Lung (tissue), 12 donors: Measurements from ENCODE around the gene DTX4. TPM values are rescaled to one million over a fixed set of nuclear protein-coding genes. Genes with fewer than 3 reads are reported as not detected.

Source experiments
- ATAC-seq: fragments of 200-7000 bp; cut with Tn5 transposase; one replicate; pipeline ENCODE4 v1.9.1; 2020; ENCODE audit warnings: moderate number of reproducible peaks; ENCODE audit not compliant: insufficient read depth, low FRiP score
- DNase-seq, 3 donors: peaks; one replicate each; pipeline ENCODE4 v3.0.0-alpha.2; 2013 to 2017
- H3K27ac ChIP-seq, 2 donors: one replicate each; pipeline ENCODE4 v1.5.1; 2013; ENCODE audit warnings: mild to moderate bottlenecking in 2 of 2, moderate library complexity in 2 of 2, control low read depth in 1 of 2, inconsistent platforms in 1 of 2, low read depth in 1 of 2, low read length in 1 of 2
- H3K27me3 ChIP-seq, 3 donors: one replicate each; pipeline ENCODE4 v1.5.1; 2013; ENCODE audit warnings: low read length in 2 of 3; ENCODE audit not compliant: control insufficient read depth in 3 of 3, insufficient read depth in 3 of 3
- H3K36me3 ChIP-seq, 4 donors: one replicate each; pipeline ENCODE4 v1.5.1; 2013; ENCODE audit warnings: low read length in 4 of 4, mild to moderate bottlenecking in 1 of 4, moderate library complexity in 1 of 4; ENCODE audit not compliant: control insufficient read depth in 4 of 4, insufficient read depth in 4 of 4
- H3K4me1 ChIP-seq, 5 donors: one replicate each; pipeline ENCODE4 v1.5.1; 2013; ENCODE audit warnings: low read length in 5 of 5, mild to moderate bottlenecking in 2 of 5, moderate library complexity in 1 of 5; ENCODE audit not compliant: control insufficient read depth in 5 of 5, insufficient read depth in 5 of 5
- H3K4me3 ChIP-seq: one replicate; pipeline ENCODE4 v1.5.1; 2013; ENCODE audit warnings: mild to moderate bottlenecking, control low read depth, moderate library complexity
- H3K9ac ChIP-seq, 2 donors: one replicate each; pipeline ENCODE4 v1.5.1; 2013; ENCODE audit warnings: low read length in 2 of 2, control low read depth in 1 of 2; ENCODE audit not compliant: insufficient read depth in 1 of 2
- H3K9me3 ChIP-seq, 4 donors: one replicate each; pipeline ENCODE4 v1.5.1; 2013; ENCODE audit warnings: low read length in 3 of 4, mild to moderate bottlenecking in 1 of 4, moderate library complexity in 1 of 4; ENCODE audit not compliant: control insufficient read depth in 4 of 4, insufficient read depth in 3 of 4
- CTCF ChIP-seq: IDR thresholded peaks from 2 replicates; pipeline ENCODE4 v1.5.1; 2012; ENCODE audit warnings: mild to moderate bottlenecking; ENCODE audit errors: control extremely low read depth, extremely low read depth
- WGBS, 2 donors: extraction: QIAGEN DNeasy Blood & Tissue Kit; methylation state at CpG; one replicate each; pipeline ENCODE4 v1.1.7; 2013; 5-methylcytosine and 5-hydroxymethylcytosine counted together
- polyA plus RNA-seq, 2 donors: library from polyadenylated mRNA; stranded (reverse); fragments of 200-250 nt; gene quantifications; one replicate each; pipeline ENCODE4 v1.2.1, GENCODE V29; 2013
- total RNA-seq, 2 donors: library from RNA; depleted of rRNA in 1 of 2; stranded (reverse); fragments of >200 nt in 1 of 2; gene quantifications; one replicate each; pipeline ENCODE4 v1.2.1, GENCODE V29; 2014 to 2021
- donor health status: control.
- donor health status: control.
- donor health status: Bipolar disorder and iron deficiency.
- donor health status: healthy.
- donor health status: DM: yes; HTN: yes; CAD: no.

The DTX4 gene
- total and polyA plus RNA-seq, 4 donors: 14.7 to 51.6 (median 34.8) TPM

- Histone ChIP-seq H3K27me3 (no peaks in the 10 kb centered on the region), H3K9me3 (no peaks in the 10 kb centered on the region), H3K9ac (no peak overlapping the region), H3K4me1 (peaks cover 0 to 11% (median 4%) of the 10 kb centered on the region in 5 donors), H3K27ac (no peak overlapping the region), H3K4me3 (no peak overlapping the region), H3K36me3 (peaks cover 0 to 7% (median 0%) of the 10 kb centered on the region in 4 donors)
- no peak for DNase-seq
- no peak for TF ChIP-seq CTCF
- 90 to 93% methylated on average over 2 of the region's 2 CpGs for WGBS, 2 donors
- no peak for ATAC-seq
Observed at GRCh38 chr11:59214141-59214893, 42.4 kb downstream of the DTX4 start.

DNA sequence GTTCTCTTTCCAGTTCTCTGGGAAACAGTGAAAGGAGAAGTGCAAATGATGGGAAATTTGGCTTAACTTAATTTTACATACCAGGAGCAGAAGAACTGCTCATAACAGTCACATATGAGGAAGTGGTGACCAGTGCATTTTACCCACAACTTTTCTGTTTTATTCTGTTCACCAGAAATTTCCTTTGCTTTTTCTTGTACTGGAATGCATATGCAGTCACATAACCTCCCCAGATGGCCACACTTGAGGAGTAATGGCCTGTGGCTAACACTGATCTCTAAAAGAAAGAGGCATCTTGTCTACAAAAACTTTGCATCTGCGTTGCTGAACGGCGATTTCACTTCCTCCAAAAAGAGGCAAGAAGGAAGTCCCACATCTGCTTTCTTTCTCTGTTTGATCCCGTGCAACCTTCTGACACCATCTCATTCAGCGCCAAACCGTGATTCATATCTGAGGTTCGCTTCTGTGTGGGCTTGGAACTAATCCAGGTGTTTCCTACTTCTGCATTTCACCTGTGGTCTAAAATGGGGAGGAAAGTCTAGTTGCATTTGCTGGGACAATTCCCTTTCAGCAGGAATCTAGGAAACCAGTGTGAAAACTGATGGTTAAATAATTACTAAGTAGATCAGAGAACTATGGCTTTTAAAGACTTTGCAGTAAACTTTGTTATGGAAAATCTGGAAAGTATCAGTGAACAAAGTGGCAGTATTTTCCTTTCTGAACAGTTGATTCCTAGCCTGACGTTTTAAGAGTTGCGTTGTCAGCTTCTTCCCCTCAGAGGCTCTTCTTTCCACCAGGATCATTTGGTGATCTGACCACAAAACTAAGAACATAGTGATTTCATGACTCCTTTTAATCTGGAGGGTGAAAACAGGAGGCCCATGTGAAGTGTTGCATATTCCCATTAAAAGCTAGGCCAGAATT is 45.0 kb downstream of the DTX4 start:
- Histone ChIP-seq H3K27ac (peak overlapping the region in 1 of 2 donors; percentile 46), H3K4me3 (no peak overlapping the region), H3K9ac (peak overlapping the region in 1 of 2 donors; percentile 27), H3K36me3 (no peaks in the 10 kb centered on the region), H3K27me3 (no peaks in the 10 kb centered on the region), H3K9me3 (no peaks in the 10 kb centered on the region), H3K4me1 (peaks cover 0 to 11% (median 1%) of the 10 kb centered on the region in 5 donors)
- ATAC-seq (peak; percentile 62), DNase-seq (peak; percentile 16 to 56 (median 50))
- TF ChIP-seq CTCF: no peak
- 20 to 34% methylated on average over 9 of the region's 9 CpGs for WGBS, 2 donors

GRCh38 chr11:59218319-59218718 is 46.4 kb downstream of the DTX4 start:
- H3K4me1 ChIP-seq: peaks cover 0 to 11% (median 1%) of the 10 kb centered on the region in 5 donors
- H3K4me3 ChIP-seq: no peak overlapping the region
- WGBS, 2 donors: 90 to 94% methylated on average over 4 of the region's 4 CpGs
- DNase-seq (no peak), ATAC-seq (no peak)
- no peak overlapping the region for H3K27ac ChIP-seq
- peaks cover 0 to 4% (median 0%) of the 10 kb centered on the region in 4 donors for H3K9me3 ChIP-seq
- H3K36me3 ChIP-seq: no peaks in the 10 kb centered on the region
- no peaks in the 10 kb centered on the region for H3K27me3 ChIP-seq
- H3K9ac ChIP-seq: no peak overlapping the region
- no peak for TF ChIP-seq CTCF
